ENCODE measurements around the gene ARHGAP25. TPM values are rescaled to one million over a fixed set of nuclear protein-coding genes. Genes with fewer than 3 reads are reported as not detected.

ARHGAP25 gene
- total RNA-seq, 1 donor from 2014 or later: 31.8 TPM

DNA sequence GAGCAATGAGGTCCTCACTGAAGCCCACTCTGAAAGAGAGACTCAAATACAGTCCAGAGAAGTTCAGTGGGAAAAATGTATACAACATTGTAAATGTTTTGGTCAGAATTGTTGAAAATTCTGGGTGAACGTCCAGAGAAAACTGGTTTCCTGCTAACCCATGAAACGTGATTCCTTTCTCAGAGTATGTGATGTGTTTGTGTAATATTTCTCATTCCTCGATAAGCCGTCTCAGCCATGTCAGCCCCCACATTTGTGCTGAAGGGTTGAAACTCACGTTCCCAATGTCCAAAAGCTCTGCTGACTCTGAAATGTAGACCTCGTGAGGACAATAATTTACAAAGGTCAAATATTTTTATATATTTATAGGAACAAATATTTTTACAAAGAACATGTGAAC lies 84.9 kb downstream of the ARHGAP25 start:
- no peak for DNase-seq
- TF ChIP-seq CTCF (IDR thresholded peaks at IDR 0.05): no peak
- intact Hi-C loops (cut with DNase I): no loop called here
- H3K4me1 ChIP-seq: no peaks in the 10 kb centered on the region
- peaks cover 95% of the 10 kb centered on the region for H3K36me3 ChIP-seq
- H3K27me3 ChIP-seq: no peaks in the 10 kb centered on the region
- no peak overlapping the region for H3K27ac ChIP-seq
- no peak for ATAC-seq
- no peaks in the 10 kb centered on the region for H3K9me3 ChIP-seq
- H3K4me3 ChIP-seq: no peak overlapping the region

DNA sequence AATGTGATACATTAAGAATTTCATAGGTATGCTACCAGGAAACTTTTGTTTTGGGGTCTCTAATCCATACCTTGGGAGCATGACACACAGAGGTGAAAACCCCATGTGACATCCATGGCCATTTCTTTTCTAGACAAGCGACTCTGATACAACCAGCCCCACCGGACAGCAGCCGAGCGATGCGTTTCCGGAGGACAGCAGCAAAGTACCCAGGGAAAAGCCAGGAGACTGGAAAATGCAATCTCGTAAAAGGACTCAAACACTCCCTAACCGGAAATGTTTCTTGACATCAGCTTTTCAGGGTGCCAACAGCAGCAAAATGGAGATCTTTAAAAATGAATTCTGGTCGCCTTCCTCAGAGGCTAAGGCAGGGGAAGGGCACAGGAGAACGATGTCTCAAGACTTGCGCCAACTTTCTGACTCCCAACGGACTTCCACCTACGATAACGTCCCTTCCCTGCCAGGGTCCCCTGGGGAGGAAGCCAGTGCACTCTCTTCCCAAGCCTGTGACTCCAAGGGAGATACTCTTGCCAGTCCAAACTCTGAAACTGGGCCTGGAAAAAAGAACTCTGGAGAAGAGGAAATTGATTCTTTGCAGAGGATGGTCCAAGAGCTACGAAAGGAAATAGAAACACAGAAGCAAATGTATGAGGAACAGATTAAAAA lies 87.7 kb downstream of the ARHGAP25 start:
- no peaks in the 10 kb centered on the region for H3K27me3 ChIP-seq
- no peak for TF ChIP-seq CTCF (IDR thresholded peaks at IDR 0.05)
- H3K36me3 ChIP-seq: peaks cover 87% of the 10 kb centered on the region
- H3K27ac ChIP-seq: no peak overlapping the region
- no peaks in the 10 kb centered on the region for H3K4me1 ChIP-seq
- H3K4me3 ChIP-seq: no peak overlapping the region
- no peaks in the 10 kb centered on the region for H3K9me3 ChIP-seq
- DNase-seq (no peak), ATAC-seq (no peak)
- intact Hi-C loops (cut with DNase I): loop anchor here (10.0 kb wide), 1 partner anchor 48 kb away; no protein-coding TSS in a partner anchor

DNA sequence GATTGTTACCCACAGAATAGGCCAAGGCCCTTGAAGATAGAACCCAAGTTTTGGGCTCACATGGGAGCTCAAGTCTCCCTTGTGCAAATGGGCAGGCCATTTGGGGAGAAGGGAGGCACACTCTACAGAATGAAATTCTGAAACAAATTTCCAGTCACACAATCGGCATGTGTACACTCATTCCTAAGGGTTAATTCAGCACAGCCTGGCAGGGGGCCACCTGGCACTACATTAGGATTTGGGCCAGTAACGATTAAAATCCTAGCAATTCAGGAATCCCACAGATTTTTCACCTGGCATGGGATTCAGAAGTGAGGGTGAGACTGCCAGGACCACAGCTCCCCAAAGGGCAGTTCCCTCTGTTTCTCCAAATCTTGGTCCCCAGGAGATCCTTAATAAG lies 90.2 kb downstream of the ARHGAP25 start:
- no peaks in the 10 kb centered on the region for H3K9me3 ChIP-seq
- no peaks in the 10 kb centered on the region for H3K27me3 ChIP-seq
- intact Hi-C loops (cut with DNase I): loop anchor here (10.0 kb wide), 1 partner anchor 50 kb away; no protein-coding TSS in a partner anchor
- peaks cover 64% of the 10 kb centered on the region for H3K36me3 ChIP-seq
- H3K4me3 ChIP-seq: no peak overlapping the region
- DNase-seq: no peak
- peaks cover 21% of the 10 kb centered on the region for H3K4me1 ChIP-seq
- TF ChIP-seq CTCF (IDR thresholded peaks at IDR 0.05): no peak
- no peak for ATAC-seq
- no peak overlapping the region for H3K27ac ChIP-seq

GRCh38 chr2:68825866-68826265 lies 91.3 kb downstream of the ARHGAP25 start:
- H3K4me3 ChIP-seq: no peak overlapping the region
- intact Hi-C loops (cut with DNase I): loop anchor here (10.0 kb wide), 1 partner anchor 51 kb away; no protein-coding TSS in a partner anchor
- no peak overlapping the region for H3K27ac ChIP-seq
- H3K36me3 ChIP-seq: peaks cover 53% of the 10 kb centered on the region
- DNase-seq (no peak), ATAC-seq (no peak)
- H3K4me1 ChIP-seq: peaks cover 31% of the 10 kb centered on the region
- no peak for TF ChIP-seq CTCF (IDR thresholded peaks at IDR 0.05)
- H3K9me3 ChIP-seq: no peaks in the 10 kb centered on the region
- no peaks in the 10 kb centered on the region for H3K27me3 ChIP-seq

GRCh38 chr2:68827666-68828065 lies 93.1 kb downstream of the ARHGAP25 start:
- TF ChIP-seq CTCF (IDR thresholded peaks at IDR 0.05): no peak
- DNase-seq (no peak), ATAC-seq (no peak)
- Histone ChIP-seq H3K36me3 (peaks cover 37% of the 10 kb centered on the region), H3K27me3 (no peaks in the 10 kb centered on the region), H3K4me3 (no peak overlapping the region), H3K4me1 (peaks cover 49% of the 10 kb centered on the region), H3K27ac (peak overlapping the region; percentile 73), H3K9me3 (no peaks in the 10 kb centered on the region)
- intact Hi-C loops (cut with DNase I): loop anchor here (10.0 kb wide), 1 partner anchor 53 kb away; no protein-coding TSS in a partner anchor

Data from upper lobe of right lung (tissue), 1 donor.